PFSK-1 (cell line): ENCODE measurements around the gene KDM6B.

ENCODE experiments used
- FOXP2 ChIP-seq: optimal IDR thresholded peaks from 2 replicates; pipeline ENCODE3; 2011; ENCODE audit warnings: borderline replicate concordance, control low read depth, inconsistent platforms; ENCODE audit not compliant: insufficient read depth; ENCODE audit errors: extremely low read length, extremely low read depth
- POLR2AphosphoS5 ChIP-seq: IDR thresholded peaks from 2 replicates; pipeline ENCODE4 v1.6.1; 2012; ENCODE audit warnings: low read depth, mild to moderate bottlenecking, control low read depth, low read length, moderate library complexity
- REST ChIP-seq, 2 experiments: IDR thresholded peaks; 2 replicates each; pipeline versions ENCODE4 v1.6.1 to v1.8.0; 2011 to 2012; ENCODE audit warnings: low read depth in 2 of 2, low read length in 2 of 2, control low read depth in 1 of 2, inconsistent platforms in 1 of 2, mild to moderate bottlenecking in 1 of 2, moderate library complexity in 1 of 2; ENCODE audit not compliant: insufficient read depth in 1 of 2
- SIN3A ChIP-seq: IDR thresholded peaks from 2 replicates; pipeline ENCODE4 v1.6.1; 2012; ENCODE audit warnings: mild to moderate bottlenecking, low read length, moderate library complexity, borderline replicate concordance; ENCODE audit not compliant: insufficient read depth
- TAF1 ChIP-seq: IDR thresholded peaks from 2 replicates; pipeline ENCODE4 v1.6.1; 2012; ENCODE audit warnings: low read length, control low read depth, borderline replicate concordance; ENCODE audit not compliant: insufficient read depth

GRCh38 chr17:7818746-7819645, 15.0 kb upstream of the KDM6B start:
- TF ChIP-seq TAF1: no peak
- TF ChIP-seq FOXP2: no peak
- TF ChIP-seq REST (IDR thresholded peaks at IDR 0.05; ENCODE audit: insufficient read depth in 1 of 2, low read depth in 2 of 2, low read length in 2 of 2): no peak
- TF ChIP-seq POLR2AphosphoS5: no peak
- no peak for TF ChIP-seq SIN3A
